Endothelial cell of umbilical vein (primary cell): ENCODE results near the gene FBH1. TPM values are rescaled to one million over a fixed set of nuclear protein-coding genes. Genes with fewer than 3 reads are reported as not detected.

Experiments used
- BruUV-seq: library from RNA; stranded (reverse); fragments of 400-500 nt; replicated peaks from 2 replicates; lab custom pipeline; 2021; lab: Mats Ljungman, UMichigan
- CTCF ChIA-PET: fragments of 300-600, 350-600 bp; sonication (Branson Sonifier 250); formaldehyde crosslinking; loops from one replicate; lab custom pipeline; 2021; ENCODE audit warnings: antibody characterized with exemption, inconsistent platforms; lab: Charles Lee
- POLR2A ChIA-PET: fragments of 300-600, 350-600 bp; sonication (Branson Sonifier 250); formaldehyde crosslinking; loops from one replicate; lab custom pipeline; 2021; ENCODE audit warnings: antibody characterized with exemption, inconsistent platforms; lab: Charles Lee
- DNase-seq: peaks from one replicate; pipeline ENCODE4 v3.0.0-alpha.2; 2011; ENCODE audit warnings: low read depth, low spot score
- FAIRE-seq: peaks from 2 replicates; lab custom pipeline; 2011; peaks lifted over from hg19 to GRCh38; lab: Jason Lieb, UNC
- H2AFZ ChIP-seq: 2 replicates; pipeline ENCODE4 v1.6.0; 2012; ENCODE audit warnings: low read depth, low read length, control low read depth, inconsistent platforms
- H3K27ac ChIP-seq: 2 replicates; pipeline ENCODE4 v1.5.1; 2011; ENCODE audit warnings: low read depth, mild to moderate bottlenecking, control low read depth, low read length, moderate library complexity; ENCODE audit not compliant: insufficient read depth
- H3K27me3 ChIP-seq, 2 experiments: 2 replicates each; pipeline versions ENCODE4 v1.6.0 to v1.6.1; 2011; ENCODE audit warnings: low read length in 2 of 2, mixed read lengths in 1 of 2; ENCODE audit not compliant: control insufficient read depth in 2 of 2, insufficient read depth in 2 of 2
- H3K36me3 ChIP-seq, 2 experiments: 2 replicates in 1 of 2; 3 replicates in 1 of 2; pipeline ENCODE4 v1.5.1; 2011; ENCODE audit warnings: low read length in 2 of 2, mild to moderate bottlenecking in 1 of 2, moderate library complexity in 1 of 2; ENCODE audit not compliant: control insufficient read depth in 2 of 2, insufficient read depth in 2 of 2; ENCODE audit errors: extremely low read depth in 1 of 2
- H3K4me1 ChIP-seq: 3 replicates; pipeline ENCODE4 v1.5.1; 2011; ENCODE audit warnings: mild to moderate bottlenecking, low read length; ENCODE audit not compliant: control insufficient read depth, insufficient read depth; ENCODE audit errors: extremely low read depth
- H3K4me2 ChIP-seq: 2 replicates; pipeline ENCODE4 v1.6.1; 2011; ENCODE audit warnings: low read length, control low read depth, mixed read lengths; ENCODE audit not compliant: insufficient read depth
- H3K4me3 ChIP-seq, 3 experiments: fragments of 200-600 bp in 1 of 3; sonication (generic), shearing (Covaris generic) in 1 of 3; replicated peaks in 1 of 3; 2 replicates each; pipeline ENCODE4 v1.5.1; 2011 to 2016; ENCODE audit warnings: control low read depth in 3 of 3, low read length in 3 of 3, mild to moderate bottlenecking in 2 of 3, inconsistent platforms in 1 of 3, low read depth in 1 of 3, moderate library complexity in 1 of 3; ENCODE audit not compliant: insufficient read depth in 1 of 3
- H3K79me2 ChIP-seq: 2 replicates; pipeline ENCODE4 v1.6.0; 2012; ENCODE audit warnings: low read length, inconsistent platforms; ENCODE audit not compliant: control insufficient read depth, insufficient read depth
- H3K9ac ChIP-seq: replicated peaks from 2 replicates; pipeline ENCODE3; 2011; ENCODE audit warnings: low read length, control low read depth; ENCODE audit not compliant: insufficient read depth; ENCODE audit errors: extremely low read depth
- H3K9me1 ChIP-seq: replicated peaks from 3 replicates; pipeline ENCODE4 v1.6.0; 2011; ENCODE audit warnings: mild to moderate bottlenecking, low read length; ENCODE audit not compliant: control insufficient read depth, insufficient read depth; ENCODE audit errors: extremely low read depth
- H3K9me3 ChIP-seq: replicated peaks from 2 replicates; pipeline ENCODE4 v1.5.1; 2012; ENCODE audit warnings: low read length, inconsistent platforms; ENCODE audit not compliant: control insufficient read depth, insufficient read depth
- H4K20me1 ChIP-seq: replicated peaks from 2 replicates; pipeline ENCODE3; 2011; ENCODE audit warnings: mild to moderate bottlenecking, low read length; ENCODE audit not compliant: control insufficient read depth, insufficient read depth; ENCODE audit errors: extremely low read depth
- CTCF ChIP-seq, 2 donors: IDR thresholded peaks; 1 replicate in 1 of 2; 2 replicates in 1 of 2; pipeline ENCODE4 v1.5.1; 2011; ENCODE audit warnings: low read length in 2 of 2, mild to moderate bottlenecking in 2 of 2, moderate library complexity in 2 of 2, control low read depth in 1 of 2, inconsistent platforms in 1 of 2, low read depth in 1 of 2; ENCODE audit not compliant: insufficient read depth in 1 of 2; ENCODE audit errors: extremely low read depth in 1 of 2
- EZH2 ChIP-seq: IDR thresholded peaks from 2 replicates; pipeline ENCODE4 v1.6.1; 2012; ENCODE audit warnings: borderline replicate concordance, low read depth, mild to moderate bottlenecking, moderate library complexity, low read length, inconsistent platforms; ENCODE audit not compliant: severe bottlenecking
- FOS ChIP-seq: IDR thresholded peaks from 2 replicates; pipeline ENCODE4 v1.6.1; 2011; ENCODE audit warnings: mild to moderate bottlenecking, low read length, moderate library complexity, borderline replicate concordance; ENCODE audit not compliant: insufficient read depth
- GATA2 ChIP-seq: IDR thresholded peaks from 2 replicates; pipeline ENCODE4 v1.7.0; 2011; ENCODE audit warnings: low read depth, mild to moderate bottlenecking, moderate library complexity, mixed read lengths, low read length; ENCODE audit not compliant: insufficient read length, insufficient read depth
- JUN ChIP-seq: IDR thresholded peaks from 2 replicates; pipeline ENCODE4 v1.6.1; 2011; ENCODE audit warnings: borderline replicate concordance, low read depth; ENCODE audit not compliant: insufficient read length, insufficient read depth
- MAX ChIP-seq: IDR thresholded peaks from 2 replicates; pipeline ENCODE4 v1.6.1; 2011; ENCODE audit not compliant: insufficient read depth, insufficient read length
- MYC ChIP-seq: IDR thresholded peaks from one replicate; pipeline ENCODE4 v1.6.1; 2011; ENCODE audit warnings: mild to moderate bottlenecking, low read depth, low read length
- POLR2A ChIP-seq: IDR thresholded peaks from 2 replicates; pipeline ENCODE4 v1.6.1; 2012; ENCODE audit warnings: low read depth, mild to moderate bottlenecking, control low read depth, low read length
- POLR2AphosphoS5 ChIP-seq: IDR thresholded peaks from 2 replicates; pipeline ENCODE4 v1.6.1; 2012; ENCODE audit warnings: low read depth, mild to moderate bottlenecking, control low read depth, low read length, moderate library complexity; ENCODE audit not compliant: insufficient read depth
- dilution Hi-C: fragments of 300-500 bp; cut with MboI; formaldehyde crosslinking; loops from one replicate; pipeline ENCODE4 v1.15.0; 2019; ENCODE audit warnings: low sequenced_read_pairs; ENCODE audit not compliant: extremely low pct_ligation_motif_present
- intact Hi-C: fragments of 100-400 bp; cut with micrococcal nuclease; formaldehyde crosslinking; loops from one replicate; pipeline ENCODE4 v1.10.0; 2022
- polyA plus RNA-seq, 4 experiments: library from polyadenylated mRNA; depleted of rRNA in 3 of 4; stranded (reverse) in 3 of 4; unstranded in 1 of 4; fragments of >200 nt; gene quantifications; 2 replicates each; pipeline versions ENCODE4 v1.2.1 to v1.2.3, GENCODE V29; 2011 to 2012; ENCODE audit warnings: missing spikeins in 1 of 4
- total RNA-seq: library from RNA; stranded (reverse); gene quantifications from 2 replicates; pipeline ENCODE4 v1.2.3, GENCODE V29; 2021

The FBH1 gene
- total and polyA plus RNA-seq, 2 donors (not counting 3 experiments of a cell fraction or from before 2014, with no cell fraction given): 71.4 to 97.0 TPM

- BruUV-seq: no TSS peak
- H3K27ac ChIP-seq: no peak overlapping the region
- H4K20me1 ChIP-seq: no peaks in the 10 kb centered on the region
- no peak for DNase-seq
- no peaks in the 10 kb centered on the region for H3K36me3 ChIP-seq
- H3K9me1 ChIP-seq: no peaks in the 10 kb centered on the region
- dilution Hi-C loops: no loop called here
- no peaks in the 10 kb centered on the region for H3K27me3 ChIP-seq
- ChIA-PET CTCF (no interaction called here), POLR2A (no interaction called here)
- no peaks in the 10 kb centered on the region for H3K79me2 ChIP-seq
- TF ChIP-seq CTCF (IDR thresholded peaks at IDR 0.05; ENCODE audit: extremely low read depth in 1 of 2, insufficient read depth in 1 of 2, low read depth in 1 of 2, low read length in 2 of 2) (no peak), POLR2A (no peak), GATA2 (no peak), FOS (no peak)
- H3K4me2 ChIP-seq: no peak overlapping the region
- no peak for FAIRE-seq
- H3K4me3 ChIP-seq: no peak overlapping the region
- H3K9ac ChIP-seq: no peak overlapping the region
- H3K9me3 ChIP-seq: no peaks in the 10 kb centered on the region
- H2AFZ ChIP-seq: no peak overlapping the region
- H3K4me1 ChIP-seq: peaks cover 7% of the 10 kb centered on the region
- intact Hi-C loops: no loop called here
These were observed 33.4 kb upstream of the FBH1 start for GRCh38 chr10:5856701-5857004.

- no peak for FAIRE-seq
- no TSS peak for BruUV-seq
- Histone ChIP-seq H4K20me1 (no peaks in the 10 kb centered on the region), H3K9me3 (no peaks in the 10 kb centered on the region), H3K4me1 (peaks cover 8% of the 10 kb centered on the region), H2AFZ (no peak overlapping the region), H3K79me2 (no peaks in the 10 kb centered on the region), H3K9me1 (no peaks in the 10 kb centered on the region), H3K27me3 (no peaks in the 10 kb centered on the region), H3K4me2 (no peak overlapping the region), H3K9ac (no peak overlapping the region), H3K27ac (no peak overlapping the region), H3K36me3 (no peaks in the 10 kb centered on the region), H3K4me3 (no peak overlapping the region)
- no peak for DNase-seq
- ChIA-PET POLR2A (no interaction called here), CTCF (interaction anchor here (1.1 to 1.6 kb wide), 2 partner anchors 15 to 19 kb away, joined by 3 to 4 read pairs; no protein-coding TSS in a partner anchor)
- dilution Hi-C loops: no loop called here
- TF ChIP-seq POLR2AphosphoS5 (no peak), EZH2 (no peak), JUN (no peak), CTCF (IDR thresholded peaks at IDR 0.05; ENCODE audit: extremely low read depth in 1 of 2, insufficient read depth in 1 of 2, low read depth in 1 of 2, low read length in 2 of 2) (no peak), MYC (no peak), MAX (no peak), GATA2 (no peak), POLR2A (no peak), FOS (no peak)
- intact Hi-C loops: no loop called here
These were observed 31.2 kb upstream of the FBH1 start for GRCh38 chr10:5858811-5859210.
